Activated CD8-positive, alpha-beta memory T cell treated with anti-CD3 and anti-CD28 coated beads, Interleukin-2, amount 50 U/mL, for 4 hours (primary cell): ENCODE data around the gene LMBRD2.
"Not testable (repeated sequence)": the region's sequence is repeated elsewhere in the genome, so short reads cannot be mapped to it uniquely, and the experiment has no call there.

Source experiments
- DNase-seq: peaks from one replicate; pipeline ENCODE4 v3.0.0-alpha.2; 2020

The LMBRD2 gene

DNA sequence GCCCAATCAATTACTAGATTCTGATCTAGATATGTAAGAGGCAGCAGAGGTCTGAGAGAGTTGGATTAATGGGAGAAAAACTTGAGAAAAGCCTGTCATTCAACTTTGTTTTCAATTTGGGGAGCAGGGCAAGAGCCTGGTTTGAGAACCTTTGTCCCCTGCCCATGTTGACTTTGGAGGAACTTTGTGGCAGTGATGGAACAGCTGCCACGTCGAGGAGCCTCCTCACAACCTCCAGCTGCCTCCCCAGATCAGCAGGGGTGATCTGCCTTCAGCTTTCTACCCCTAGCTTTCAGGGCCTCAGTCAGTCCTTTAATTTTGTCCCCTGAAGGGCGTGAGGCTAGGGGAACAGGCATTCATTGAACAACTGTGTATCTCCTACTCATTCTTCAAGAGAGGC, 8.9 kb upstream of the LMBRD2 start:
- no peak for DNase-seq

DNA sequence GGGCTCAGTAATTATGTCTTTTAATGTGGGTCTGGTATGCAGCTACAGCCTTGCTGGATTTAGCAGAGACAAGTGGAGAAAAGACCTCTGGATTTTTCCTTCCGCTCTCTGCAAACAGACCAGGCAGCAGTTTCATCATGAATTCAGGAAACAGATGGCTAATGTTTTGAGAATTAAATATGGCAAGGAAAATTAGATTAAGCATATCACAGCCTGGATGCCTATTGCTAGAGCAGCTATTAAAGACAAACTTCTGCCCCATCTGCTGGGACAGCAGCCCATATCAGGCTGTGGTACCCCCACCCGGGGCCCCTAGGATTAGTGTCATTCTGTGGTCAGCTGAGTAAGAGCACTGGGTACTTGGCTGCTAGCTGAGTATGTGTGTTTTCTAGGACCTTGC, 6.5 kb upstream of the LMBRD2 start:
- no peak for DNase-seq

DNA sequence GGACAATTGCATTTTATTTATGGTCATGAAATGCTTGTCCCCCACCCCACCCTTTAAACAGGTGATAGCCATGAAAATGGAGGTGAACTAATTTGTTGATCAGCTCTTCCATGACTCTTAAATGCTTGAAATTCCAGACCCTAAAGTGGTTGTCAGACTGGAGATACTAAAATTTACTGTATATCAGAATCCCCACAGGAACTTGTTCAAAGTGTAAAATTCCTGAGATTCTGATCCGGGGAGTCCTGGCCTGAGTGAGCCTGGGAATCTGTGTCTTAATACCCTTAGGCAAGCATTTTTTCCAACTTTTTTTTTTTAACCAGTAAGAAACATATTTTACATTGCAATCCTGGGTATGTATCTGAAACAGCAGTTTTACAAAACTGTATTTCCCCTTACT, 4.9 kb upstream of the LMBRD2 start:
- DNase-seq = no peak

DNA sequence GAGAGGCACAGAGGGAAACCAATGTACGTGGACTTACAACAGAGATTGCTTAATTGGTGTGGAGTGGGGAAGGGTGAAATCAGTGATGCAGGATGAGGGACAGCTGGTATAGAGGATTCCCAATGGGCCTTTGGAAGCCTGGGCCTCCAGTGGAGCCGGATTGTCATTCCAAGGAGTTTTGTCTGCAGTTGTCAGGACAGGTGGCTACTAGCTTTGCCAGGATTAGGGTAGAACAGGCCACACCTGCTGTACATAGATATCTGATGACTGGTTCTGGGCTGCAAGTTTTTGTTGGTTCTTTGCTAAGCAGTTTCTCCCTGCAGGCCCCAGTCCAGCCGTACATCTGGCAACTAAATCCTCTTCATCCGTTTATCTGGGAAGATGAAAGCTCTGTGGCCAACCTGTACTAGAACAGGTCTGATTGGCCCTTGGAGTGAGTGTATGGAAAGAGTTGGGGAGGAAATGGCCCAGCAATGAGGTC, 4.5 kb upstream of the LMBRD2 start:
- DNase-seq = no peak

DNA sequence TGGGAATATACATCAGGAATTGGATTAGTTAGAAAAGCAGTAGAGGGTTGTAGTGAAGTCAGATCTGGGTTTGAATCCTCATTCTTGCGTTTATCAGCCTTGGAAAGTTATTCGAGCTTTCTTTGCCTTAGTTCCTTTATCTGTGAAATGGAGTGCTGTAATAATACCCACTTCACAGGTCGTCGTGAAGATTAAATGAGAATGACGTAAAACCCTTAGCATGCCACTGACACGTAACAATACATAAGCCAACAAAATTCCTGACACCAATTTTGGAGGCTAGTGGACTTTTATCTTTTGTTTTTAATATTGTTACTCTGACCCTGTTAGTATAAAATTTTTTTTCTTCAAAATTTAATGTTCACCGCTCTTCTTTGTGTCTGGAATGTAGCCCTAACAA, 3.6 kb upstream of the LMBRD2 start:
- no peak for DNase-seq

DNA sequence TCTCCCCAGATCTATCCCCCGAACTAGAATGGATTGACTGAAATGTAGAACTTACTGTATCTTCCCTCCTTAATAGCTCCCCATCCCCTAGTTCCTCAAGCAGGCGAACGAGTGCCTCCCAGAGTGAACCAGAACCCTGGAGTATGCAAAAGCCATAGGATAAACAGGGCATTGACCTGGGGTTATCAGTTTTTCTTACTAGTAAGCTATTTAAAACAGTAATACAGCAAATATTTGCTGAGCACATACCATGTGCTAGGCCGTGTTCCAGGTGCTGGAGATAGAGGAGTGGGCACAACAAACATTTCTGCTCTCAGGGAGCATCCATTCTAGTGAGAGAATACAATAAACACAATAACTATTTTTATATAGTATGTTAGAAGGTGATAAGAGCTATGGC, 2.0 kb upstream of the LMBRD2 start:
- DNase-seq = no peak

DNA sequence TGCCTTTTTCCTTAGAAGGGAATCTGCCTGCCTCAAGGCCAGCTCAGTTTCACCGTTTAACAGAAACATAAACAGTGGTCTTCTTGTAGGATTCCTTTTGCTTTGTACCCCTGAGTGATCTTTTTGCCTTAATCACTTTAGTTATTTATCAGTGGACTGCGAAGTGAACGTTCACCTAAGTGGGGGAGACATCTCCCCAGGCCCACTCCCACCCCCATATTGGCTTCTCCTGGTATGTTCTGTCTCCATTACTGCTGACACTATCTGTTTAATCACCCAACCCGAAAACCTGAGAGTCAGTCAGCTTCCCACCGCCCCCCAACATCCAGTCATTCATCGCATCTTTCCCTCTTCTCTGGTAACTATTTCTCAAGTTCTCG, 1.6 kb upstream of the LMBRD2 start:
- no peak for DNase-seq

DNA sequence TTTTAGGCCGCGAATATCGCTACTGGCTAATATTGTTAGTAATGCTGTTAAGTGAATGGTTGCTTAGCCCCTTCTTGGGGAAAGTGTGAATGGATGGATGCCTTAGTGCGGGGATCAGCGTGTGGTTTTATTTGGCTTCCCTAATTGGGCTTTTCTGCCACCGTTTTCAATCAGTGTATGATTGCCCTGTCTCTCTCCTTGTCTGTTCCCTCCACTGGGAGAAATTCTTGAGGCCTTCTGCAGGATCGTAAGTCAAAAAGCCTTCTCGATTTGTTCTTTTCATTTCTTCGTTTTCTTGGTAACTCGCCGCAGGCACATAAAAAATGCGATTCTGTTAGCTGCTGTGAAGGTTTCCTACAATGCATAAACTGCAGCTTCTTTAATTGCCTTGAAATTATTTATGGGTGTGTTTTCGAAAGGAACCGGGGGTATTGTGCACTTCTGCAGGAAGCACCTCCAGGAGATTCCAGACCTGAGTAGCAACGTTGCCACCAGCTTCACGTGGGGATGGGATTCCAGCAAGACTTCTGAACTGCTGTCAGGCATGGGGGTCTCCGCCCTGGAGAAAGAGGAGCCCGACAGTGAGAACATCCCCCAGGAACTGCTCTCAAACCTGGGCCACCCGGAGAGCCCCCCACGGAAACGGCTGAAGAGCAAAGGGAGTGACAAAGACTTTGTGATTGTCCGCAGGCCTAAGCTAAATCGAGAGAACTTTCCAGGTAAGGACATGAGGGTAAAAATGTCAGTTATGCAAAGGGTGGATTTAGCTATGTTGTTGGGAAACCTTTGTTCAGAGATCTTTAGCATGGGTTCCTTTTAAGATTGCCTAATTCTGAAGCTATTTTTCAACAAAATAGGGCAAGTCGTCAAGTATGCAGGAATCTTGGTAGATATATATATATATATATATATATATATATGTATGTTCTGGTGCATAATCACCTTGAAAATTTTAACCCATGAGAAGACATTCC, 924 bp upstream of the LMBRD2 start:
- no peak for DNase-seq

DNA sequence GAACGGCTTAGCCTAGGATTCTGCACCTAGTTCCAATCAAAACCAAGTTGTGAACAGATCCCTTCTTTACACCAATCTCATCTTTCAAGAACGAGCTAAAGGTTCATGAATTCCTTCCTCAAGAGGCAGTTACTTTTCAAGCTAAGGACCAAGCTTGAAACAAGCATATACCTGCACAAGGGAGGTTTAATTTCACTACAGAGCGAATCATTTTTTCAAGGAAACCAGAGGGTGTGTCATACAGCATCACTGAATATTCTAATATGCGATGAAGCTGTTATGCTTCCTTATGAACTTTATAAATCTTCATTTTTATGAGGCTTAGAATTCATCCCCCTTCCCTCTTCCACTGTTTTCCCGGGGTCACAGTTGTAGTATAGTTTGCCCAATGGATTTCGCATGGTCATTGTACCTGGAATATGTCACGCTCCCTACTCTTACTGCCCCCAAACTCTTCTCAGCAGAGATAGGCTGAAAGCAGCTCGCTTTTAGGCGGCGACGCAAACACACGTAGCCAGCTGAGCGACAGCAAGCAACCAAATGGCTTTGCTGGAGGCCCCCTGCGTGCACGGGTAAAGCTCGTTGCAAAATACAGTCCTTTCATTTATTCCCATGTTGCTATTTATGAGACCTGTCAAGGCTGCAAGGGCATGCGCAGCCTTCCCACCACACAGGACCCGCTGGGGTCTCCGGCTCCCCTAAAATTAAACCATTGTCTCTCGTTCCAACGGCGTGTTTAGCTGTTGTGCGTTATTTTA, 832 bp downstream of the LMBRD2 start:
- peak; percentile 37 for DNase-seq

DNA sequence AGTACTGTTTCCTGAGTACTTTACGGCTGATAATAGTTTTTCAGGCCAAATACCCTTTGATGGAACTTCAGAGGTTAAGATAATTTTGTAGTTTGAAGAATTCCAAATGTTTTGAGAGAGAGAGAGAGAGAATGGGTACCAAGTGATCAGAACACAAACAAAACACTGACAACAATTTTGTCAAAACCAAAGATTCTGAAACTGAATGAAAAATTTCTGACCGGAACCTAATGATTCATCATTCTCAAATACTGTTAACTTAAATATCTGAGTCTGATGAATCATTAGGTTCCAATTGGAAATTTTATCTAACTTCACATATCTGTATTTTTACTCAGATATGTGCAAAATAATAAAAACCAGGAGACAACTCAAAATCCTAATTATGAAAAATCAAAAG, 4.0 kb downstream of the LMBRD2 start:
- no peak for DNase-seq

DNA sequence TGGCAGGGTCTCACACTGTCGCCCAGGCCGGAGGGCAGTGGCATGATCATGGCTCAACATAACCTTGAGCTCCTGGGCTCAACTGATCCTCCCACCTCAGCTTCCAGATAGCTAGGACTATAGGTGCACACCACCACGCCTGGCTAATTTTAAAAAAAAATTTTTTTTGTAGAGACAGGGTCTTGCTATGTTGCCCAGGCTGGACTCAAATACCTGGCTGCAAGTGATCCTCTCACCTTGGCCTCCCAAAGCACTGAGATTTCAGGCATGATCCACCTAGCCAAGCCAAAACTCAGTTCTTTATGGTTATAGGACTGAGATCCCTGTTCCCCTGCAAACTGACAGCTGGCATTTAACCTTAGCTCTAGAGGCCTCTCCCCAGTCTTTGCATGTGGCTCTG, 5.3 kb downstream of the LMBRD2 start:
- DNase-seq = no peak

DNA sequence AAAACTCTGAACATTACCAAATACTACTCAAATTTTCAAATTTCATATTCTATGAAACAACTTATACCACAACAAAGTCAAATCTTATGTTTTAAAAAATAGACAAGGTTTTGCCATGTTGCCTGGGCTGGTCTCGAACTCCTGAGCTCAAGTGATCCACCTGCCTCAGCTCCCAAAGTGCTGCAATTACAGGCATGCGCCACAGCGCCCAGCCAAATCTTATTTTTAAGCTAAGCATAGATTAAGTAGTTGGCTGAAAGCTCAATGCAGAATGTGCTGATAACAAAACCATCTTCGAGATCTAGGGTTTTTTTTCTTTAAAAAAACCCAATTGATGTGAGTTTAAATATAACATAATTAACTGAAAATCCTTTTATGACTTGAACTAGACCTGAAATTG, 6.4 kb downstream of the LMBRD2 start:
- DNase-seq = no peak

DNA sequence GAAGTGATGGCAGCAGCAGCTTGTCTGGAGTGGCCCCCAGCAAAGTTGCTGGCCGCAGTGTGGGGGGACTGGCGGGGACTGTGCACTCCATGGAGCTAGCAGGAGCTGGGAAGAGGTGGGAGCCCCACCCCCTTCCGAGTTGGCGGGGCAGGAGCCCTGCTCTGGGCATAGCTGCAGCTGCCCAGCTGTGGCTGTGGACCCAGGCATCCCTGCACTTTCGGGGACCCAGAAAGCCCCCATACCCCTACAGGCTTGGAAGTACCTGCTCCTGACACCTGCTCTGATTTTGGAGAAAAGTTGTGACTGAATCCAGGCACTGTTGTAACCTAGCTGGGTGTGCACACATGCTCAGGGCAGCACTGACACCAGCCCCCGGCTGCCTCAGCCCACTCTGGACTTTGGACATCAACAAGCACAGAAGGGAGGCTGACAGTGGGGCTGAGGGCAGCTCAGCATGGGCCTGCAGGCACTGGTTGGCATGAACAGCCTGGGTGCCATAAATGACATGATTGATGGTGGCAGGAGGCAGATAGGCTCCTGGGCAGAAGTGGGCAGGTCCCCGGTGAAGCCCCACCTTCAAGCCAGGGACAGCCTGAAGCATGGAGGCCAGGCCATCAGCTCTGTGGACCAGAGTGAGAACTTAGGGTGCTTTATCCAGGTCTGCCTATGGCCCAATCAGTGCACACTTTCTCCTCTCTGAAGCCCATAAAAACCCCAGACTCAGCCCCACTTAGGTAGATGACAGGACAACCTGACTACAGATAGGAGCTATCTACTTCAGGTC, 12.6 kb downstream of the LMBRD2 start:
- no peak for DNase-seq

DNA sequence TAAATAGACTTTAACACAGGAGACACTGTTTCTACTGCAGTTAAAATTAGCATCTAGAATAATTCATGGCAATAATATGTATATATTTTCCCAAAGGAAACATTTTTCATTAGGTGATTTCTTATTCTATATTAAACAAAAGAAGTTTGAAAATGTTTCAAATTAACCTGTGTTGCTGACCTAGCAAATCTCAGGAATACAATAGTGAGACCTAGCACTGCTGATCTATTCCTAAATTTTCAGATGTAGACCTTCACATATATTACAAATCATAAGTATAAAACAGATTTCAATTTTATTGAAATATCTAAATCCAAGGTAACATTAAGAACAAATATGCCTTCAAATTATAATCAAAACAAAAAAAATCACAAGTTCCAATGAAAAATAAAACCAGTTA, 15.1 kb downstream of the LMBRD2 start:
- no peak for DNase-seq

DNA sequence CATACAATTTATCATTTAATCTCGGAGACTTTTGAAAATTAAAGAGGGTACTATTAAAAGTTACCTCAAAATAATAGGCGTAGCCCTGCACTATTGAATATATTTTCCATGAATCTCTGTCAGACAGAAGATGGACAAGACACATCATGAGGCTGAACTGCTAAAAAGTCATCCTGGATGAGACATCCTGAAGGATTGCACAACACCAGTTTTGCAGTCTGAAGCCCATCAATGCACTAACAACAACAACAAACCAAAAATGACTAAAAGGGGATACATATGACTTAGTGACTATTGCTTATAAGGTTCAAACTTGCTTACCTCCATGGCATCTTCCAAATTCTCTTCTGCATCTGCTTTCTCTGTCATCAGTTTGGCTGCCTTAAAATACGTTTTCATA, 15.7 kb downstream of the LMBRD2 start:
- no peak for DNase-seq

DNA sequence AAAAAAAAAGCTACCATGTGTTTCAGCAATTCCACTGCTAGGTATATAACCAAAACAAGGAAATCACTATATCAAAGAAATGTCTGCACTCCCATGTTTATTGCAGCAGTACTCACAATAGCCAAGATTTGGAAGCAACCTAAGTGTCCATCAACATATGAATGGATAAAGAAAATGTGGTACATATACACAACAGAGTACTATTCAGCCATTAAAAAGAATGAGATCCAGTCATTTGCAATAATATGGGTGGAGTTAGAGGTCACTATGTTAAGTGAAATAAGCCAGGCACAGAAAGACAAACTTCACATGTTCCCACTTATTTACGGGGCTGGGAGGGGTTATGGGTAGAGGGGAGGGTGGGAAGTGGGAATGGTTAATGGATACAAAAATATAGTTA, 18.7 kb downstream of the LMBRD2 start:
- not testable (repeated sequence) for DNase-seq

DNA sequence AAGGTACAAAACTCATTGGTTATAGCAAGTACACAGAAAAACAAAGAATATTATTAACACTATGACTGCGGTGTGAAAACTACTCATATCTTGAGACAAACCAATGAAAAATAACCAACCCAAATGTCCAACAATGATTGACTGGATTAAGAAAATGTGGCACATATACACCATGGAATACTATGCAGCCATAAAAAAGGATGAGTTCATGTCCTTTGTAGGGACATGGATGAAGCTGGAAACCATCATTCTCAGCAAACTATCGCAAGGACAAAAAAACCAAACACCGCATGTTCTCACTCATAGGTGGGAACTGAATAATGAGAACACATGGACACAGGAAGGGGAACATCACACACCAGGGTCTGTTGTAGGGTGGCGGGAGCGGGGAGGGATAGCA, 22.0 kb downstream of the LMBRD2 start:
- not testable (repeated sequence) for DNase-seq

DNA sequence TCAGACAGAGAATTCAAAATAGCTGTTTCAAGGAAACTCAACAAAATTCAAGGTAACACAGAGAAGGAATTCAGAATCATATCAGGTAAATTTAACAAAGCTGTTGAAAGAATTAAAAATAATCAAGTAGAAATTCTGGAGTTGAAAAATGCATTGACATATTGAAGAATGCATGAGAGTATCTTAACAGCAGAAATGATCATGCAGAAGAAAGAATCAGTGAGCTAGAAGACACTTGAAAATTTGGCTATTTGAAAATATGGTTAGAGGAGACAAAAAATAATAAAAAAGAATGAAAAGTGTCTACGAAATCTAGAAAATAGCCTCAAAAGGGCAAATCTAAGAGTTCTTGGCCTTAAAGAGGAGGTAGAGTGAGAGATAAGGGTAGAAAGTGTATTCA, 22.9 kb downstream of the LMBRD2 start:
- no peak for DNase-seq

DNA sequence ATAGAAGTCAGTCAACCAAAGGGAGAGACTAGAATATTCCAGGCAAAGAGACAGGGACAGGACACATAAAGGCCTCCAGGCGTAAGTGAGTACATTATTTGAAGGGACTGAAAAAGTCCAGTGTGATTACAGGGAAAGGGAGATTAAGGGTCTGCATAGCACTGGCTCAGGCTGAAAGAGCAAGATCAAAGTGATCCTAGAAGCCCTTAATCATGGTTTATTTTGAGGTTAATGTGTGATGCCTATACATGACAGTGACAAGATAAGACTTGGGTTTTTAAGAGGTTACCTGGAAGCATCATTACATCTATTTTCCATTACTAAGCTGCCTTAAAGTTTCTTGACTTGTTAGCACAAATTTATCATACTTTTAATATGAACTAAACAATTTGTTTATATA, 25.8 kb downstream of the LMBRD2 start:
- DNase-seq = no peak

DNA sequence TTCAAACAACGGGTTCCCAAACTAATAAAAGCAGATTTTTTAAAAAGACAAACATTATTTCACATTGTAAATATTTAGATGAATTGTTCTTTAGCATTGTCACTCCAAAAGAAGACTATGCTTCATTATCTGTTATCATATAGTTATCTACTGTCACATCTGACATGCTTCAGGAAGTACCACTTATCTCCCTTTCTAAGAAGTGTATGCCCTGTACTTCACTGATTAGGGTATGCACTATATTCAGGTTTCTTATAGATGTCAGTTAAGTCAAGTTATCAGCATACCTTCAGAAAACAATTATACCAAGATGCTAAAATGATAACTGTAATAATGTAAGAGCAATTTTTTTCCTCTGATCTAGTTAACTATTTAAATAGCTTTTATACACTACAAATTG, 40.4 kb downstream of the LMBRD2 start:
- DNase-seq = no peak

DNA sequence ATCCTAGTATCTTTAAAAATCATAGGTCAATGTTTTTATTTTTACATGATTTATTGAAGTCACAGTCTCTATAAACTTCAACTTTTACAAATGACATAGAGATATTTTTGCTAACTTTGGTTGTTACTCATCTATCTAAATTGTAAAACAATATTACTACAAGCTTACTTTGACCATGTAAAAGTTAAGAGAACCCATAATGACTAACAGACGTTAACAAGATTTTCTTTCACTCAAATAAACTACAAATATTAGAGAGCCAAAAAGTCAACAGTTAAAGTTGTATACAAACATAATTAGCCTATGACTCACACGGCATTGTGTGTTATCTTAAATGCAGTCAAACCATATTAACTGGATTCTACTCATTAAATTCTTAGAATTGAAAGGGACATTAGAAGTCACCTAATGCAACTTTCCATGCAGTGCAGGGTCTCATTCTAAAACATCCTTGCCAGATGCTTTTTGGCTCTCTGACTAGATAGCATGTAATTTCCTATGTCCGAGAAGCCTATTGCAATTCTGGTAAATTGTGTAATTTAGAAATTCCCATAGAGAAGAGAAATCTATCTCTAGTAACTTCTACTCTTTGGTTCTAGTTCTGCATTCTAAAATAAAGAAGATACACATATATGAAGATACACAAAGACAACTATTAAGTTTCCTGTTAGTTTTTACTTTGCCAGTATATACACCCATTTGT, 42.8 kb downstream of the LMBRD2 start:
- DNase-seq = no peak

DNA sequence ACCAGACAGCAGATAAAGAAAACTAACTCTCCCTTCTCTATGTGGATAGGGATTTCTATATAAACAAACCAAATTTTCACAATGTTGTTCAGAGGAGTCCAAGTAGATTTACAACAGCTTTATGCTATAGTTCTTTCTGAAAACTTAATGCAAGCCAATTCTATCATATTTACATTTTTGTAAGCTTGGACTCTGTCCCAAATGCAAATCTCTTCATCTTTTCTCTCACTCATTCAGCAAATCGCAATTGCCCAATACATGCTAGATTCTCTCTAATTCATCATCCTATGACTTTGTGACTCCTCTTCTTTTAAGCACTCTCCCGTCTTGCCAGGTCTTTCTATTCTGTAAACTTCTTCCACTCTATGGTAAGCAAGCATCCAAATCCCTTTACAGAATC, 45.9 kb downstream of the LMBRD2 start:
- no peak for DNase-seq

DNA sequence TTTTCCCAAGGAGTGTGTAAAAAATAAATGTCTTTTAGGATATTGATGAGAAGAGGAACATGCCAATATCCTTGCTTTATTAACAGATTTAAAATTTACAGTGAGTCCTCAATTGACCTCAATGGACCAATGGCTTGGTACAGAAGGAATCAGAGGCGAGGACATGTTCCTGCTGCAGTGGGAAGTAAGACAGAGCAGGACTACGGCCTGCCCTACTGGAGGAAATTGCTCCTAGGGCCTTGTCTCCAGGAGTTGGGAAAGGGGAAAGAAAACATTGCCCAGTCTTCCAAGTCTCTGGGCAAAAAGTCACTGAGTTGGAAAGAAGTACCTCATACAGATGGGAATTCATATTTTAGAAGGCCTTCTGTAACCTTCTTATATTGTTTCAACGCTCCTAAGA, 51.9 kb downstream of the LMBRD2 start:
- no peak for DNase-seq
